GM19025 (cell line): ENCODE measurements around the gene ATRN.
"Not testable (repeated sequence)": the region's sequence is repeated elsewhere in the genome, so short reads cannot be mapped to it uniquely, and the experiment has no call there.

Experiments
- ATAC-seq: cut with Tn5 transposase; IDR thresholded peaks from one replicate; pipeline ENCODE4 v1.9.1; 2021; ENCODE audit warnings: mild to moderate bottlenecking, low read depth, moderate library complexity; ENCODE audit not compliant: unreplicated experiment

ATRN gene

GRCh38 chr20:3464166-3464565 is 6.7 kb upstream of the ATRN start:
- ATAC-seq: no peak

- ATAC-seq: no peak
Observed at GRCh38 chr20:3465301-3465700, 5.5 kb upstream of the ATRN start.

GRCh38 chr20:3470208-3470626 is 601 bp upstream of the ATRN start:
- no peak for ATAC-seq

GRCh38 chr20:3471397-3472021 is 691 bp downstream of the ATRN start:
- ATAC-seq: no peak

- no peak for ATAC-seq
Observed at GRCh38 chr20:3472105-3472504, 1.3 kb downstream of the ATRN start.

GRCh38 chr20:3473324-3473723 is 2.5 kb downstream of the ATRN start:
- ATAC-seq: no peak

- ATAC-seq: no peak
Observed at GRCh38 chr20:3473944-3474343, 3.1 kb downstream of the ATRN start.

- ATAC-seq: not testable (repeated sequence)
Observed at GRCh38 chr20:3477003-3477860, 6.4 kb downstream of the ATRN start.

GRCh38 chr20:3477861-3478544 is 7.2 kb downstream of the ATRN start:
- ATAC-seq: no peak

GRCh38 chr20:3479025-3479424 is 8.2 kb downstream of the ATRN start:
- ATAC-seq: no peak

GRCh38 chr20:3479759-3480615 is 9.2 kb downstream of the ATRN start:
- no peak for ATAC-seq

- no peak for ATAC-seq
Observed at GRCh38 chr20:3483309-3483708, 12.5 kb downstream of the ATRN start.

GRCh38 chr20:3483784-3484183 is 13.0 kb downstream of the ATRN start:
- ATAC-seq: no peak

- ATAC-seq: no peak
Observed at GRCh38 chr20:3485913-3486312, 15.1 kb downstream of the ATRN start.

- no peak for ATAC-seq
Observed at GRCh38 chr20:3486850-3487249, 16.0 kb downstream of the ATRN start.

GRCh38 chr20:3492669-3493068 is 21.9 kb downstream of the ATRN start:
- ATAC-seq: no peak

GRCh38 chr20:3494218-3494617 is 23.4 kb downstream of the ATRN start:
- ATAC-seq: no peak

- ATAC-seq: no peak
Observed at GRCh38 chr20:3502878-3503277, 32.1 kb downstream of the ATRN start.

- no peak for ATAC-seq
Observed at GRCh38 chr20:3505148-3505547, 34.3 kb downstream of the ATRN start.

- no peak for ATAC-seq
Observed at GRCh38 chr20:3509064-3509463, 38.2 kb downstream of the ATRN start.

GRCh38 chr20:3510110-3510509 is 39.3 kb downstream of the ATRN start:
- no peak for ATAC-seq
